Inferior parietal cortex (tissue), 1 donor: ENCODE measurements around the gene RAB4B.
"Not testable (repeated sequence)": the region's sequence is repeated elsewhere in the genome, so short reads cannot be mapped to it uniquely, and the experiment has no call there.

Experiments
- DNase-seq: peaks from one replicate; pipeline ENCODE4 v3.0.0-alpha.2; 2016; ENCODE audit errors: extremely low spot score

Gene RAB4B

DNA sequence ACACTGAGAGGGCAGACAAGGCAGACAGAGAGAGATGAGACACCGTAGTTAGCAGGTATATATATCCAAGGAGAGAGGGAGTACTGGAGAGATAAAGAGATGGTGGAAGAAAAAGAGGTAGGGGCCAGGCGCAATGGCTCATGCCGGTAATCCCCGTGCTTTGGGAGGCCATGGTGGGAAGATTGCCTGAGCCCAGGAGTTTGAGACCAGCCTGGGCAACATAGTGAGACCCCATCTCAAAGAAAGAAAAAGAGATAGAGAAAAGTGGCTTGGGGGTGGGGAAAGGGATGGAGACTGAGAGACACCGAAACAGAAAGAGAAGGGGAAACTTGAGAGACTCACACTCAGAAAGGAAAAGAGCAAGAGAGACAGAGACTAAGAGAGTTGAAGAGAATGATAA lies 2.5 kb downstream of the RAB4B start:
- DNase-seq: no peak

- DNase-seq: no peak
Observed at GRCh38 chr19:40781140-40781539, 3.1 kb downstream of the RAB4B start.

DNA sequence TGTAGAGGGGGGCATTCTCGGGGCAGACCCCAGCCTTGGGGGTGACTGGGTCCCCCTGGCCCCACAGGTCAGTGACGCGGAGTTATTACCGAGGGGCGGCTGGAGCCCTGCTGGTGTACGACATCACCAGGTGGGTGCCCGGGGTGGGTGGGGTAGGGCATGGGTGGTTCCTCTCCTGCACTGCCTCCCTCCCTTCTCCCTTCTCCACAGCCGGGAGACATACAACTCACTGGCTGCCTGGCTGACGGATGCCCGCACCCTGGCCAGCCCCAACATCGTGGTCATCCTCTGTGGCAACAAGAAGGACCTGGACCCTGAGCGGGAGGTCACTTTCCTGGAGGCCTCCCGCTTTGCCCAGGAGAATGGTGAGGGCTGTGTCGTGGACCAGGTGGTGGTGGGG lies 5.7 kb downstream of the RAB4B start:
- DNase-seq: no peak

GRCh38 chr19:40784146-40784545 lies 6.1 kb downstream of the RAB4B start:
- DNase-seq: not testable (repeated sequence)

DNA sequence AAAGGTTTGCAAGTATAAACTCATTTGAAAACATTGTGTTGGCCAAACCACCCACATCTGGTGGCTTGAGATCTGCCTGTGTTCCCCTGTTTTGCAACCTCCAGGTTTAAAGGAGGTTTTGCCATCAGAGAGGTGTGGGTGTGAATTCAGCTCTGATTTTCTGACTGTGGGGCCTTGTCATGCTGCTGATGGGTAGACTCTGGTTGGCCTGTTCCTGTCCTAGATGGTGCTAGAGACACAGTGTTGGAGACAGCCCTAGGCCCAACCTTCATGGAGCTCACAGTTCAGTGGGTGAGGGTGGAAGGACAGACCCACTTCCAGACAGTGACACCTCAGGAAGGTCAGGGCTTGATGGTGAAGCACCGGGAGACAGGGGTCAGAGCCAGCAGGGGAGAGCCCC lies 7.5 kb downstream of the RAB4B start:
- DNase-seq: no peak

- no peak for DNase-seq
Observed at GRCh38 chr19:40786060-40787037, 8.3 kb downstream of the RAB4B start.

DNA sequence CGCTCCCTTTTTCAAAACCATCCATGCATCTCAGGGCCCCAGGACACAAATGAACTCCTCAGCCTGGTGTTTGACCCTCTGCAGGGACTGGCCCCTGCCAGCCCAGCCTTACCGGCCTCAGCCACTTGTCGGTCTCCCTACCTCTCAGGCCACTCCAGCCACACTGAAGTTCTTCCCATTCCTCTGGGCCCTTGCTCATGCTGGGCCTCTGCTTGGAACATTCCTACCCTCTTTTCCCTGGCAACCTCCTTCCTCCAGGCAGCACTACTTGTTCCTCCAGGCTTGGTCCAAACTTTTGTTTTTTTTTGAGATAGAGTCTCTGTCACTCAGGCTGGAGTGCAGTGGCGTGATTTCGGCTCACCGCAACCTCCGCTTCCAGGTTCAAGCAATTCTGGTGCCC lies 13.3 kb downstream of the RAB4B start:
- no peak for DNase-seq

DNA sequence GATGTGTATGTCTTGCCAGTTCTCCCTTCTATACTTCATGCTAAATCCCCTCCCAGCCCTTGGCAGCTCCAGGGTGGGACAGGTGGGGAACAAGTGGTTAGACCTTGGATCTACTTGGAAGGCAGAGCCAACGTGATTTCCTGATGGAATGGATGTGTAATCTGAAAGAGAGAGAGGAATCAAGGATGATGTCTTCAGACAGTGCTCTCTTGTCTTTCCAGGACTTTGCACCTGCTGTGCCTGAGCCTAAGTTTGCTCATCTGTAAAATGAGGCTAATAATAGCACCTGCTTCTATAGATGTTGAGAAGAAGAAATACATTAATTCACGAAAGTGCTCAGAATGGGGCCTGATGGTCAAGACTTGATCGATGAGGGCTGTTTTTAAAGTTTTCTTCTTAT lies 13.9 kb downstream of the RAB4B start:
- DNase-seq: no peak

DNA sequence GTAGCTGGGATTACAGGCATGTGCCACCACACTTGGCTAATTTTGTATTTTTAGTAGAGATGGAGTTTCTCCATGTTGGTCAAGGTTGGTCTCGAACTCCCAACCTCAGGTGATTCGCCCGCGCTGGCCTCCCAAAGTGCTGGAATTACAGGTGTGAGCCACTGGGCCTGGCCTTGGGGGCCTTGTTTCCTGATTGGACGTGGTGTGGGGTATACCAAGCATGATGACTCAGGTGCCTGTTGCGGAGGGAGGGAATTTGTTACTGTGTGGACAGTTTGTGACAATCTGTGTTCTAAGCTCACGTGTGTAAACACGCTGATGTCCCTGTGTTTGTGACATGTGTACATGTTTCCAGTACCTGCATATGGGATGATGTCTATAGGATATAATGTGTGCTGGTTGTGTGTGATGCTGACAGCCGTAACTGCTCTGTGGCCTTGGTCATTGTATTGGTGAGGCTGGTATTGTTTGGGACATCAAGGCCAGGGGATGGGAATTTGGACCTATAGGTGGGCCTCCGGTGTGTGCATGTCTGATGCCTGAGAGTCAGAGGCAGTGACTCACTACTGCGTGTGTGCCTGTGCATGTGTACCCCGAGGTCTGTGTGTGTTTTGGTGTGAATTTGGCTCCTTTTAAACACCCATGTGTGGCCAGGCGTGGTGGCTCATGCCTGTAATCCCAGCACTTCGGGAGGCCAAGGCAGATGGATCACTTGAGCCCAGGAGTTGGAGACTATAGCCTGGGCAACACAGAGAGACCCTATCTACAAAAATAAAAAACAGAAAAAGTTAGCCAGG lies 19.3 kb downstream of the RAB4B start:
- no peak for DNase-seq

DNA sequence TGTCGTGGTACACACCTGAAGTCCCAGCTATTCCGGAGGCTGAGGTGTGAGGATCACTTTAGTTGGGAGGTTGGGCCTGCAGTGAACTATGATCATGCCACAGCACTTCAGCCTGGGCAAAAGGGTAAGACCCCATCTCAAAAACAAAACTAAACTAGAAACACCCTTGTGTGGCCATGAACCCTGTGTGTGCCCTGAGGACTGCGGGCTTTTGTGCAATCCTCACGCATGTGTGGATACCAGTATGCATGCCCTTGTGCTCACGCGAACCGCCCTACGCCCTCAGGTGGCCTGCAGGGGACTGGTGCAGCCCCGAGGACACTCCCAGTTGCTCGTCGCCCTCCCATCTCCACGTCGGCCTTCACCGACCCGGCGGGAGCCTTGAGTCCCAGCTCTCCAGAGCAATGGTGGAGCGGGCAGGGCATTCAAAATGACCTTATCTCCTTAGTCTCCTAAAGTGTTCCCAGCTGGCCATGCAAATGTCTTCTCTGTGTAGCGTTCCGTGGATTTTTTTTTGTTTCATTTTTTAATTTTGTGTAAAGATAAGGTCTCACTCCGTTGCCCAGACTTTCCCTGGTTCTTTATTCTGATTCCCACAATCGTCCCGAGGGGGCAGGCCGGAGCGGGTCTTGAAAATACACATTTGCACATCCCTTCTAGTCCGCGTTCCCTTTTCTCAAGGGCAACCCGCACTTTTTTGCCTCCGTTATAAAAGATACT lies 20.1 kb downstream of the RAB4B start:
- DNase-seq: no peak

DNA sequence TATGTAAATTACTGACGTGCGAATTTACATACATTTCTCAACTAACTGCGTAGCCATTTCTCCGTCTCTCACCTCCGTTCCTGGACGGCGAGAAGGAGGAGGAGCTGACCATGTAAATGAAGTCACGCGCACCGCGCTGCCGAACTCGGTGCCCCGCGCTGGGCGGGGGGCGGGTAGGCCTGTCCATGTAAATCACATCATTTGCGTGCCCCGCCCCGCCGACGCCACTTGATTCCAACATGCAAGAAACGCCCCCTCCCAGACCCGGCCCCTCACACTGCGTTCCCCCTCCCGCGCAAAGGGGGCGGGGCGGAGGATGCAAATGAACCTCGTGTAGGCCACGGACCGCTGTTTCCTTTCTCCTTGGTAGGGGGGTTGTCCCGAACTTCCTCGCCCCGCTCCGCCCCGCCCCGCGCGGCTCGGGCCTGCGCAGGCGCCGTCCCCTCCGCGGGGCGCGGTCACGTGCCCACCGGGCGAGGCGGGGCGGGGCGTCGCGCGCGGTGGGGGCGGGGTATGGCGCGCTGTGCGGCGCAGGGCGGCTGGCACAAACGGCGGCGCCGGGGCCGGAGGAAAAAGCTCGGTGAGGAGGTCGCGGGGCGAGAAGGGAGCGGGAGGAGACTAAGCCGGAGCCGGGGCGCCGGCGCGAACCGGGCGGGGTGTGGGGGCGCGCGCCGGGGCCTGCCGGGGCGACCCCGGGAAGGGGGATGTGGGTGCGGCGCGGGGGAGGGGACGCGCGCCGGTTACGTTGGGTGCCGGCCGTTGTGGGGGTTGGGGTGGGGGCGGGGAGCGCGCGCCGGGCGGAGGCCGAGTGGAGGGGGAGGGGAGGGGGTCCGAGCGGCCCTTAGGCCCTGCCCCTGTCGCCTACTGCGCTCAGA lies 20.9 kb downstream of the RAB4B start, which contains the start of gene EGLN2:
EGLN2 (plus strand) TSS at position 509 of the 875 bp plus-strand sequence. CDS start 1,382 bp downstream, outside the sequence.
- DNase-seq: peak; percentile 98

GRCh38 chr19:40799558-40800338 lies 21.7 kb downstream of the RAB4B start:
- no peak for DNase-seq

GRCh38 chr19:40800339-40800996 lies 22.4 kb downstream of the RAB4B start:
- DNase-seq: no peak

GRCh38 chr19:40800997-40801377 lies 22.9 kb downstream of the RAB4B start:
- DNase-seq: no peak

GRCh38 chr19:40801426-40802299 lies 23.6 kb downstream of the RAB4B start:
- DNase-seq: no peak

DNA sequence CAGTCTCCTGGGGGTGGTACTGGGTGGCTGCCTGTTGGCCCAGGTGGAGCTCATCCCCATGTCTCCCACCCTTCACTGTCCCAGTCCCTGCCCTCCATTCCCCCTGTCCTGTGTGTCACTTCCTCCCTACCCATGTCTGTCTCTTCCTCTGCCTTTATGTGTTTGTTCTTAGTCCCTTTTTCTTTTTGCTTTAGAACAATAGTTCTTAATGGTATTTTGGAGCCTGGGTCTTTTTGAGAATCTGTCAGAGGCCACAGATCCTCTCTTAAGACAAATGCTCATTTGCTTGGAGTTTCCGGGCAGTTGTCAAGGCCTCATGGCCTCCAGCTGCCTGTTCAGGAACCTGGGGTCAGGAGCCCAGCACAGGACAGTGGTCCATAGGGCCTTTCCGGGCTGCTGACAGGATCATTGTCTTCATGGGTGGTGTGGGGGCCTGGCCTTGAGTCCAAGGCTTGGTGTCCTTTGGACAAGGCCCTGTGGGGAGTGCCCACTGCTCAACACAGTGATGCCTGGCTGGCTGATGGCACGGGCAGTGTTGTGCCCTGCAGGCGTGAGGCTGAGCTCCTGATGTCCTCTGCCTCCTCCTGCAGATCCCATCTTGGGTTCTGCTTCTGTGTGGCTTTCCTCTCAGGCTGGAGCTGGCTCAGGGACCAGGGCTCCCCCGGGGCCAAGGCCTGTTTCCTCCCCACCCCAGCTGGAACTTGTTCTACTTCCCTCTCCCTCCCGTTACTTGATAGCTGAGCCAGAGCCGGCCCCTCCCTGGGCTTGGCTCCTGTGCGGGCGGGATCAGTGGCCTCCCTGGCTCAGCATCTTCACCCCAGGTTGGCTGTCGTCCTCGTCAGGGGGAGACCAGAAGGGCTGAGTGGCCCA lies 24.5 kb downstream of the RAB4B start:
- DNase-seq: no peak

- DNase-seq: no peak
Observed at GRCh38 chr19:40803170-40803856, 25.3 kb downstream of the RAB4B start.
